ENCODE data around the gene TAF4.

The TAF4 gene

DNA sequence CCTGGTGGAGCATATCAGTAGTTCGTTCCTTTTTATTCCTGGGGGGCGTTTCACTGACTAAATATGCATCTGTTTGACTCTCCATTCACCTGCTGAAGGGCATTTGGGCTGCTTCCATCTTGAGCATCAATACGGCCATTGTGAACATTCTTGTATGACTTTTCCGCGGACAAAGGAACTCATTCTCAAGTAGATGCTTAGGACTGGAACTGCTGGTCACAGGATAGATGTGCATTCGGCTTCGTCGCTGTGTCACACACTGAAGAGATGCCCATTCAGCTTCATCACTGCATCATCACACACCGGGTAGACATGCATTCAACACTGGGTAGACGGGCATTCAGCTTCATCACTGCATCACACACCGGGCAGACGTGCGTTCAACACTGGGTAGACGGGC, 95.3 kb downstream of the TAF4 start:
- Mint-ChIP-seq H3K9me3 (no peaks in the 10 kb centered on the region), H3K4me1 (peaks cover 7% of the 10 kb centered on the region), H3K4me3 (no peak overlapping the region), H3K27me3 (peaks cover 7% of the 10 kb centered on the region), H3K27ac (ENCODE audit: low read depth) (no peak overlapping the region), H3K36me3 (ENCODE audit: insufficient read depth) (peaks cover 2% of the 10 kb centered on the region)
- no peak for DNase-seq (ENCODE audit: low spot score in 2 of 2)
- no peak for ATAC-seq (replicated peaks; ENCODE audit: extremely low read depth, poor library complexity, severe bottlenecking)

DNA sequence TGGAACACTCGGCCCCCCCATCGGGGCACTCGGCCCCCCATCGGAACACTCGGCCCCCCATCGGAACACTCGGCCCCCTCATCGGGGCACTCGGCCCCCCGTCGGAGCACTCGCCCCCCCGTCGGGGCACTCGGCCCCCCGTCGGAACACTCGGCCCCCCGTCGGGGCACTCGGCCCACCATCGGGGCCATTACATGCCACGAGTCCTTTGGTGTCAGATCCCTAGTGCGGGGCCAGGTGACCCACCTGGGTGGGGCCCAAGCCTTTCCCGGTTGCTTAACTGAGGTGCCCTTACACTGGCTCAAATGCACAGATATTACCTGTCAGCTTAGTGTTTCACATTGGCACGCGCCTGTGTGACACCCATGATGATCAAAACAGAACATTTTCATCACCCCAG, 95.9 kb downstream of the TAF4 start:
- ATAC-seq (replicated peaks; ENCODE audit: extremely low read depth, poor library complexity, severe bottlenecking): no peak
- DNase-seq (ENCODE audit: low spot score in 2 of 2): no peak
- H3K4me3 Mint-ChIP-seq: no peak overlapping the region
- H3K27ac Mint-ChIP-seq (ENCODE audit: low read depth): no peak overlapping the region
- H3K4me1 Mint-ChIP-seq: peaks cover 7% of the 10 kb centered on the region
- no peaks in the 10 kb centered on the region for H3K9me3 Mint-ChIP-seq
- H3K27me3 Mint-ChIP-seq: peaks cover 7% of the 10 kb centered on the region
- peaks cover 2% of the 10 kb centered on the region for H3K36me3 Mint-ChIP-seq (ENCODE audit: insufficient read depth)

DNA sequence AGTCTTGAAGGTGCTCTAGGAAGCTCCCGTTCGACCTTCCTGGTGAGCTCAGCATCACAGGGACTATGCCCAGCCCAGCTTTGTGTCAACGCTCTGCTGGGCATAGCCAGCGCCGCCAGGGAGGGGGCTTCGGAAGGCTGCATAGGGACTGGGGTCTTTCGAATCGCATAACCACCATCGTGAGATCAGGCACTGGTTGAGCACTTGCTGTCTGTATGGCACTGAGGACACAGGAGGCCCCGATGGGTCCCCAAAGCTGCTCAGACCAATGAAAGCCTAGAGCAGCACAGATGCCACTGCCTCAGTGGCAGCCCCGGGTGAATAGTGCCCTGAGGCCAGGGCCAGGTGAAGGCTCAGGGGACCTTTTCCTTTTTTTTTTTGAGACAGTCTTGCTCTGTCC, 96.7 kb downstream of the TAF4 start:
- ATAC-seq (replicated peaks; ENCODE audit: extremely low read depth, poor library complexity, severe bottlenecking): no peak
- Mint-ChIP-seq H3K27me3 (peaks cover 7% of the 10 kb centered on the region), H3K4me1 (peaks cover 7% of the 10 kb centered on the region), H3K36me3 (ENCODE audit: insufficient read depth) (no peaks in the 10 kb centered on the region), H3K27ac (ENCODE audit: low read depth) (no peak overlapping the region), H3K4me3 (no peak overlapping the region), H3K9me3 (no peaks in the 10 kb centered on the region)
- DNase-seq (ENCODE audit: low spot score in 2 of 2): no peak

DNA sequence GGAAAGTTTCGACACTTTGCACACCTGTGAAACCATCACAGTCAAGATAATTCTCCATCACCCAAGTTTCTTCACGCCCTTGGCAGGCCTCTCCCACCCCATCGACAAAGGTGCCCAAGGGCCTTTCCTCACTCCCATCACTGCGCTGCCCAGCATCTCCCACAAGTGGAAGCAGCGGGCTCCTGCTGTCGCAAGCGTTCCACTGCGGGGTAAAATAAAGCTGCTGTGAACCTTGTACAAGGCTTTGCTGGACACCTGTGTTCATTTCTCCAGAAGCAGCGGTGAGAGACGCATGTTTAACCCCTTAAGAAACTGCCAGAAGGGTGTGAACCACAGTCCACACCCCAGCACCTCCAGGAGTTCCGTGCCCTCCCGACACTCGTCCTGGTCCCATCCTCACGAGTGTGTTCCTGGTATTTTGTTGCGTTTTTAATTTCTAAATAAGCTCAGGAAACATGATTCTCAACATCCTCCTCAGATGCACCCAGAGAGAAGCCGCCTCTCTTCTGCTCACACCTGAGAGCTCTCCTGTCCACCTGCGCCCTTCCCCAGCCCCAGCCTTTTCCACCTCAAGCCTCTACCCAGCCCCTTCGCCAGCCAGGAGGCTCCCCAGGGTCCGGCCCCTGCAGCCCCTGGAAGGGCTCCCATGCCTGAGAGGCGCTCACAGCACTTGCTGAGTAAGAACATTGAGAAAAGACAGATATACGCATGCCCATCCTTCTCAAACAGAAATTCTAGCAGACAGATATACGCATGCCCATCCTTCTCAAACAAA, 97.5 kb downstream of the TAF4 start:
- DNase-seq (ENCODE audit: low spot score in 2 of 2) (no peak), ATAC-seq (replicated peaks; ENCODE audit: extremely low read depth, poor library complexity, severe bottlenecking) (no peak)
- Mint-ChIP-seq H3K4me3 (peak overlapping the region; percentile 23), H3K4me1 (peaks cover 7% of the 10 kb centered on the region), H3K27ac (ENCODE audit: low read depth) (peak overlapping the region; percentile 72), H3K9me3 (no peaks in the 10 kb centered on the region), H3K27me3 (peaks cover 13% of the 10 kb centered on the region), H3K36me3 (ENCODE audit: insufficient read depth) (no peaks in the 10 kb centered on the region)

DNA sequence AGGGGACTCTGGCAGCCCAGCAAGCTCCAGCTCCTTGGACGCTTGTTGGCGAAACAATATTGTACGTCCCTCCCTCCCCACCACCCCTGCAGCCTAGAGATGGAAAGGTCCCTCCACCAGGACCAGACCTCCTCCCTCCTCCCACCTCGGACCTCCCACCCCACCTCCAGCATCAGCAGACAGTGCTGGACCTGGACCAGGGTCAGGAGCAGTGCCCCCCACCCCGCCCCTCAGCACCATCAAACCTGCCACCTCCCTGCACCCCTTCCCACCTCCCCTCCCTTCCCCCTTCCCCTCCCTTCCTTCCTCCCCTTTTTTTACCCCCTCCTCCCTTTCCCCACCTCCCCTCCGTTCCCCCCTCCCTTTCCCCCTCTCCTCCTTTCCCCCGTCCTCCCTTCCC, 98.4 kb downstream of the TAF4 start:
- Mint-ChIP-seq H3K27ac (ENCODE audit: low read depth) (no peak overlapping the region), H3K9me3 (no peaks in the 10 kb centered on the region), H3K27me3 (peaks cover 13% of the 10 kb centered on the region), H3K4me3 (no peak overlapping the region), H3K4me1 (peaks cover 7% of the 10 kb centered on the region), H3K36me3 (ENCODE audit: insufficient read depth) (no peaks in the 10 kb centered on the region)
- no peak for DNase-seq (ENCODE audit: low spot score in 2 of 2)
- no peak for ATAC-seq (replicated peaks; ENCODE audit: extremely low read depth, poor library complexity, severe bottlenecking)

DNA sequence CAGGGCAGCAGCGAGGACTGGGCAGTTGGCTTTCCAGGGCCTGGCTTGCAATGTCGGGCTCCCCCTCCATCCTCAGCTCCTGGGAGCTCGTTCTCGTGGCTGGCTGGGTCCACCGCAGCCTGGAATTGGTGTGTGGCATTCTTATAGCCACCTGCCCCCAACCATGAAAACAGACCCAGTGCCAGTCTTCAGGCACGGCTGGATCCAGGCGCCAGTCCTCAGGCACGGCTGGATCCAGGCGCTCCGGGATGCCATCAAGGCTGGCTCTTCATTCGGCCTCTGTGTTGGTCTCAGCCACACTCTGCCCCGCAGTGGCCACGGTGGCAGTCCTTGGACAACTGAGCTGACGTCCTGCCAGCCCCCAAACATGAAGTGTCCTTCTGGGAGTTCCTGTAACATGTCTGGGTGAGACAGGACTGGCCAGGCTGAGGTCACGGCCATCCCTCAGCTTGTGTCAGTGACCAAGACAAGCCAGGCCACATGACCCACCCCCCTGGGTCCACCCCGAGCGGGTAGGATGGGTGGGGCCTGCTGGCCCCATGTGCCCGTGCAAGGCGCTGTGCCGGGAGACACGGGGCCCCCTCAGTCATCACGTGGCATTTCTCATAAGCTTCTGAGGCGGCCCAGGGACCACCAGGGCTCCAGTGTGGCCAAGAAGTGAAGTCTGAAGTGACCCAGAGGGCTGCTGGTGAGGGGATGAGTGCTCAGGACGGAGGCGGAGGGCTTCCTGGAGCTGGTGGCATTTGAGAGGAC, 99.0 kb downstream of the TAF4 start:
- no peaks in the 10 kb centered on the region for H3K9me3 Mint-ChIP-seq
- H3K27me3 Mint-ChIP-seq: peaks cover 13% of the 10 kb centered on the region
- no peak for ATAC-seq (replicated peaks; ENCODE audit: extremely low read depth, poor library complexity, severe bottlenecking)
- DNase-seq (ENCODE audit: low spot score in 2 of 2): no peak
- H3K27ac Mint-ChIP-seq (ENCODE audit: low read depth): no peak overlapping the region
- H3K4me3 Mint-ChIP-seq: no peak overlapping the region
- no peaks in the 10 kb centered on the region for H3K36me3 Mint-ChIP-seq (ENCODE audit: insufficient read depth)
- H3K4me1 Mint-ChIP-seq: peaks cover 7% of the 10 kb centered on the region

DNA sequence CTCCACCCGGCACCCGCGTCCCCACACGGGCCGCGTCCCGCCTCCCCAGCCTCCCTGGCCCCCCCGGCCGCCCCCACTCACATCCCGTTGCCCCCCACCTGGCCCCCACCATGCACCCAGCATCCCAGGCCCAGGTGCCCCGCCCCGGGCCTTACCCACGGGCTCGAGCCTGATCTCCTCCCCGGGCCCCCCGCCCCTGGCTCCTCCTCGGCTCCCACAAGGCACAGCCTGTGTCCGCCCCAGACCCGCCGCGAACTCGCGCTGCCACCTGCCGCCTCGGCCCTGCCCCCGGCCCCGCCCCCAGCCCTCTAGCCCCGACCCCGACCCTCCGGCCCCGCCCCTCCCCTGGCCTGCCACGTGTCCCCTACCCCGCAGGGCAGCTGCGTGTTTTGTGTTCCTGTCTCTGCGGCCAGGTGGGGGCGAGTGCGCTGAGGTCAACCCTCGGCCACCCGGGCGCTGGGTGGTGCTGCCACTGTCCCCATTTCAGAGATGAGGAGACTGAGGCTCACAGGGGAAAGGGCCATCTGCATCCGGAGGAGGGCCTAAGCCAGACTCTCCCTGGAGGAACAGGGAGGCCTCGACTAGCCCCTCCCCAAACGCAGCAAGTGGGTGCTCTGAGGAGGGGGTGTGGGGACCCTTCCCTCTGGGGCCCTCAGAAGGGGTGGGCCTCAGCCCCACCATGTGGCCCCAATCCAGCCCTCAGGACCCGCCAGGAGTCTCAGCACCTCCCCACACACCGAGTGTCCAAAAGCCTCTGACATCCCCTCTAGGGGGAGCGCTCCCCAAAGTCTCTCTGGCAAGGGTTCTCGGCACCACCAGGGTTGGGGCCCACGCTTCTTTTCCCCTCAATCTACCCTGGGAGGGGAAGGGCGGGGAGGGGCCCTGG, 99.8 kb downstream of the TAF4 start:
- H3K36me3 Mint-ChIP-seq (ENCODE audit: insufficient read depth): no peaks in the 10 kb centered on the region
- H3K9me3 Mint-ChIP-seq: no peaks in the 10 kb centered on the region
- peaks cover 13% of the 10 kb centered on the region for H3K27me3 Mint-ChIP-seq
- H3K4me3 Mint-ChIP-seq: no peak overlapping the region
- no peak overlapping the region for H3K27ac Mint-ChIP-seq (ENCODE audit: low read depth)
- DNase-seq (ENCODE audit: low spot score in 2 of 2) (no peak), ATAC-seq (replicated peaks; ENCODE audit: extremely low read depth, poor library complexity, severe bottlenecking) (no peak)
- peaks cover 7% of the 10 kb centered on the region for H3K4me1 Mint-ChIP-seq

DNA sequence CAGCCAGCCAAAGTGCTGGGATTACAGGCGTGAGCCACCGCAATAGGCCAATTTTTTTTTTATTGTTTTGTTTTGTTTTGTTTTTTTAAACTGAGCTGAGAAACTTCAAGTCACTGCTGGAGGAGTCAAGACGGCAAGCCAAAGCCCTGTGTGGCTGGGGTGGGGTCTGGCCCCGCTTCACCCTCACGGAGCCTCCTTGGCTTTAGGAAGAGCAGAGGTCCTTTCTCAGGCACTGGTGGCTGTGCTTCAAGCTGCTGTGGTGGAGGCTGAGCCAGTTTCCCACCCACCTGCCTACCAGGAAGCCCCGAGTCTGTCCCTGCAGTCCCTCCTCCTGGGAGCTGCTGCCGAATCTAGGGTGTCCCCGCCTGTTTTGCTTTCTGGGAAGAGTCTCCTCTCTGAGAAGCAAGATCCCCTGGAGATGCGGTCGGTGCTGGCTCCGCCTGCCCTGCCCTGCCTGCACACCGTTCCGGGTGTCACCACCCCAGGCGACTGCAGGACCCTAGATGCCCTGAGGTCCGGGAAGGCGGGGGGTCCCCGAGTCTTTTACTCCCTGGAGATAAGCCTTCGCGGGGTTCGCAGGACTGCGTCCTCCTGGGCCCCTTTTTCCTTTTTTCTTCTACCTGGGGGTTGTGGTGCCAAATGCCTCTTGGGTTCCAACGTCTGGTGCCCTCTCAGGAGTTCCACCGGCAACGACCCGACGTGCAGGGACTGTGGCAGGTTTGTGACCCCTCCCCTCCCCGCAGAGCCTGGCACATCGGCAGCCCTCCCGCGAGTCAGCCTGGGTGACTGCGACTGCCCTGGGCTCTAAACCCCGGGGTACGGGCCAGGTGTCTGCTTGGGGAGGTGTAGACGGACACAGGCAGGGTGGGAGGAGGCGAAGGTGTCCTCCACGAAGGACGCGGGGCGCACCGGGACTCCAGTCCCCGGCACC, 100.7 kb downstream of the TAF4 start:
- Mint-ChIP-seq H3K4me1 (peaks cover 7% of the 10 kb centered on the region), H3K27ac (ENCODE audit: low read depth) (no peak overlapping the region), H3K9me3 (no peaks in the 10 kb centered on the region), H3K36me3 (ENCODE audit: insufficient read depth) (no peaks in the 10 kb centered on the region), H3K27me3 (peaks cover 13% of the 10 kb centered on the region), H3K4me3 (no peak overlapping the region)
- ATAC-seq (replicated peaks; ENCODE audit: extremely low read depth, poor library complexity, severe bottlenecking) (no peak), DNase-seq (ENCODE audit: low spot score in 2 of 2) (no peak)

DNA sequence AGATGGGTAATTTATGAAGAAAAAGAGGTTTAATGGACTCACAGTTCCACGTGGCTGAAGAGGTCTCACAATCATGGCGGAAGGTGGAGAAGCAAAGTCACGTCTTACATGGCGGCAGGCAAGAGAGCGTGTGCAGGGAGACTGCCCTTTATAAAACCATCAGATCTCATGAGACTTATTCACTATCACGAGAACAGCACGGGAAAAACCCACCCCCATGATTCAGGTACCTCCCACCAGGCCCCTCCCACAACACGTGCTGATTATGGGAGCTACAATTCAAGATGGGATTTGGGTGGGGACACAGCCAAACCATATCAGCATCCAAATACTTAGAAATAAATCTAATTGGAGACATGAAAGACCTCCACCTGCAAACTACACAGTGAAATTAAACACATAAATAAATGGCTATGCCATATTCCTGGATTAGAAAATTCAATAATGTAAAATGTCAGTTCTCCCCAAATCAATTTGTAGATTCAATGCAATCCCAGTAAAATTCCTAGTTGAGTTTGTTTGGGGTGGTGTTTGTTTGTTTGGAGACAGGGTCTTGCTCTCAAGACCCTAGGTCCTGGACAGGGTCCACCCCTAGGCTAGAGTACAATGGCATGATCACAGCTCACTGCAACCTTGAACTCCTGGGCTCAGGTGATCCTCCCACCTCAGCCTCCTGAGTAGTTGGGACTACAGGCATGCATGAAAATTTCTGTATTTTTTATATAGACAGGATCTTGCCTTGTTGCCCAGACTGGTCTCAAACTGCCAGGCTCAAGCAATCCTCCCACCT, 101.6 kb downstream of the TAF4 start:
- Mint-ChIP-seq H3K27ac (ENCODE audit: low read depth) (no peak overlapping the region), H3K36me3 (ENCODE audit: insufficient read depth) (no peaks in the 10 kb centered on the region), H3K4me3 (no peak overlapping the region), H3K9me3 (no peaks in the 10 kb centered on the region), H3K4me1 (peaks cover 7% of the 10 kb centered on the region), H3K27me3 (peaks cover 13% of the 10 kb centered on the region)
- no peak for DNase-seq (ENCODE audit: low spot score in 2 of 2)
- no peak for ATAC-seq (replicated peaks; ENCODE audit: extremely low read depth, poor library complexity, severe bottlenecking)

DNA sequence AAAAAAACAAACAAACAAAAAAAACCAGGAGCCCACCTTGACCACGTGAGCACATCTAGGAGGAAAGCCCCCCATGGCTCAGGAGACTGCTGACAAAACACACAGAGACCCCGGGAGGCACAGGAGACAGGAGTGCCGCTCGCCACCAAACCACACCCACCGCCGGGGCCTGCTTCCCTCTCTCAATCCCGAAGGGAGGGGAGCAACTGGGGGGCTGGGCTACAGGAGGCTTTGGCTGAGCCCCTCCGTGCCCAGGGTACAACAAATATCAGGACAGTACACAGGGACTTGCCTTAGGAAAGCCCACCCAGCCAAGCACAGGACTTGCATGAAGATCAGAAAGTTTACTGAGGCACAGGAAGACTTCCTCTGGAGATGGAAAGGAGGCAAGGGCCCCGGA, 102.5 kb downstream of the TAF4 start:
- Mint-ChIP-seq H3K27me3 (peaks cover 13% of the 10 kb centered on the region), H3K4me3 (no peak overlapping the region), H3K27ac (ENCODE audit: low read depth) (no peak overlapping the region)

DNA sequence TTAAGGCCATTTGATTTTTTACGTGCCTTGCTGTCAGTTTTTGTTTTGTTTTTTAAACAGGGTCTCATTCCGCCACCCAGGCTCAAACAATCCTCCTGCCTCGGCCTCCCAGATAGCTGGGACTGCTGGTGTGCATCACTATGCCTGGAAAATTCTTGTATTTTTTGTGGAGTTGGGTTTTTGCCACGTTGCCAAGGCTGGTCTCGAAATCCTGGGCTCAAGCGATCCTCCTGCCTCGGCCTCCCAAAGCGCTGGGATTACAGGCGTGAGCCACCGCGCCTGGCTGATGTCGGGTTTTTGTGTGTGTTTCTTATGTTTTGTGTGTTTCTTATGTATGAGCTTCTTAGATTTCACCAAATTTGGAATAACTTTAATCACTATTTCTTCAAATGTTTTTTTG, 104.8 kb downstream of the TAF4 start:
- Mint-ChIP-seq H3K36me3 (ENCODE audit: insufficient read depth) (no peaks in the 10 kb centered on the region), H3K27me3 (peaks cover 6% of the 10 kb centered on the region), H3K27ac (ENCODE audit: low read depth) (no peak overlapping the region), H3K4me3 (no peak overlapping the region), H3K9me3 (no peaks in the 10 kb centered on the region), H3K4me1 (no peaks in the 10 kb centered on the region)
- ATAC-seq (replicated peaks; ENCODE audit: extremely low read depth, poor library complexity, severe bottlenecking) (no peak), DNase-seq (ENCODE audit: low spot score in 2 of 2) (no peak)

More for the DNA sequence above, 102.5 kb downstream of the TAF4 start:
- H3K4me1 Mint-ChIP-seq: peaks cover 4% of the 10 kb centered on the region
- H3K9me3 Mint-ChIP-seq: no peaks in the 10 kb centered on the region
- ATAC-seq (replicated peaks; ENCODE audit: extremely low read depth, poor library complexity, severe bottlenecking) (no peak), DNase-seq (ENCODE audit: low spot score in 2 of 2) (no peak)
- no peaks in the 10 kb centered on the region for H3K36me3 Mint-ChIP-seq (ENCODE audit: insufficient read depth)

Measured in central memory CD8-positive, alpha-beta T cell (primary cell).